Bronchial epithelial cell (primary cell): ENCODE data around the gene CCR5AS. TPM values are rescaled to one million over a fixed set of nuclear protein-coding genes. Genes with fewer than 3 reads are reported as not detected.

ENCODE experiments used
- DNase-seq: peaks from one replicate; pipeline ENCODE4 v3.0.0-alpha.2; 2010; ENCODE audit warnings: low read depth
- FAIRE-seq: peaks from 2 replicates; lab custom pipeline; 2011; peaks lifted over from hg19 to GRCh38; lab: Jason Lieb, UNC
- H3K27me3 ChIP-seq: 2 replicates; pipeline ENCODE4 v1.5.1; 2011; ENCODE audit warnings: low read length; ENCODE audit not compliant: control insufficient read depth, insufficient read depth
- H3K36me3 ChIP-seq: 2 replicates; pipeline ENCODE4 v1.5.1; 2011; ENCODE audit warnings: low read length; ENCODE audit not compliant: control insufficient read depth, insufficient read depth
- H3K4me3 ChIP-seq: 2 replicates; pipeline ENCODE4 v1.5.1; 2011; ENCODE audit warnings: mild to moderate bottlenecking, low read depth, low read length, control low read depth
- CTCF ChIP-seq: IDR thresholded peaks from 2 replicates; pipeline ENCODE4 v1.5.1; 2011; ENCODE audit warnings: mild to moderate bottlenecking, moderate library complexity, low read length, control low read depth, inconsistent platforms; ENCODE audit not compliant: insufficient read depth, severe bottlenecking
- total RNA-seq: library from RNA; depleted of rRNA; stranded (reverse); fragments of >200 nt; gene quantifications from 2 replicates; pipeline ENCODE4 v1.2.1, GENCODE V29; 2014

CCR5AS gene

GRCh38 chr3:46324036-46324435, 82.8 kb downstream of the CCR5AS start:
- FAIRE-seq (no peak), DNase-seq (no peak)
- TF ChIP-seq CTCF, result no peak
- Histone ChIP-seq H3K27me3 (no peaks in the 10 kb centered on the region), H3K4me3 (no peak overlapping the region), H3K36me3 (no peaks in the 10 kb centered on the region)

GRCh38 chr3:46321461-46322104, 85.3 kb downstream of the CCR5AS start:
- DNase-seq (no peak), FAIRE-seq (no peak)
- no peaks in the 10 kb centered on the region for H3K36me3 ChIP-seq
- no peak for TF ChIP-seq CTCF
- H3K27me3 ChIP-seq, result no peaks in the 10 kb centered on the region
- H3K4me3 ChIP-seq, result no peak overlapping the region

GRCh38 chr3:46318207-46318927, 88.5 kb downstream of the CCR5AS start:
- no peak overlapping the region for H3K4me3 ChIP-seq
- TF ChIP-seq CTCF, result no peak
- no peaks in the 10 kb centered on the region for H3K36me3 ChIP-seq
- peaks cover 1% of the 10 kb centered on the region for H3K27me3 ChIP-seq
- DNase-seq (no peak), FAIRE-seq (no peak)

- FAIRE-seq, result no peak
- peaks cover 1% of the 10 kb centered on the region for H3K27me3 ChIP-seq
- no peak overlapping the region for H3K4me3 ChIP-seq
- TF ChIP-seq CTCF, result no peak
- no peaks in the 10 kb centered on the region for H3K36me3 ChIP-seq
- DNase-seq, result no peak
These were observed 90.7 kb downstream of the CCR5AS start for GRCh38 chr3:46316206-46316605.

GRCh38 chr3:46314517-46314916, 92.3 kb downstream of the CCR5AS start:
- no peak for TF ChIP-seq CTCF

More at GRCh38 chr3:46314517-46314916, 92.3 kb downstream of the CCR5AS start:
- DNase-seq (no peak), FAIRE-seq (no peak)
- no peak overlapping the region for H3K4me3 ChIP-seq
- H3K36me3 ChIP-seq, result no peaks in the 10 kb centered on the region
- peaks cover 1% of the 10 kb centered on the region for H3K27me3 ChIP-seq

Other genes starting within 250 kb of the CCR5AS start
- not detected in 2 replicates for gene CCR1, start 198.8 kb downstream of the CCR5AS start, total RNA-seq
- gene CCR3, start 164.6 kb downstream of the CCR5AS start, total RNA-seq, result under 0.01 TPM in 1 of 2 replicates, not detected in the other
- 0.13 TPM in 1 of 2 replicates, not detected in the other for gene CCR2, start 53.0 kb downstream of the CCR5AS start, total RNA-seq
- not detected in 2 replicates for gene CCR5, start 36.1 kb downstream of the CCR5AS start, total RNA-seq
- 0.13 and 0.26 TPM in 2 replicates for gene CCRL2, start 193 bp upstream of the CCR5AS start, total RNA-seq
- gene LTF, start 57.8 kb upstream of the CCR5AS start, total RNA-seq, result under 0.01 TPM in 1 of 2 replicates, not detected in the other
- gene RTP3, start 90.9 kb upstream of the CCR5AS start, total RNA-seq, result not detected in 2 replicates
- under 0.01 and 0.26 TPM in 2 replicates for gene LRRC2, start 159.2 kb upstream of the CCR5AS start, total RNA-seq
- not detected in 2 replicates for gene FAM240A, start 205.5 kb upstream of the CCR5AS start, total RNA-seq